ENCODE data around the gene MED9. TPM values are rescaled to one million over a fixed set of nuclear protein-coding genes. Genes with fewer than 3 reads are reported as not detected.

Gene MED9
- total RNA-seq, 5 donors from 2014 or later (not counting 1 experiment from before 2014, with no cell fraction given), result 16.6 to 20.3 (median 19.1) TPM

GRCh38 chr17:17527956-17528500 lies 51.2 kb downstream of the MED9 start:
- DNase-seq, result no peak
- 93% methylated on average over 14 of the region's 17 CpGs for WGBS (ENCODE audit: insufficient coverage)
- Mint-ChIP-seq H3K4me3 (no peak overlapping the region), H3K4me1 (no peaks in the 10 kb centered on the region), H3K9me3 (no peaks in the 10 kb centered on the region), H3K36me3 (no peaks in the 10 kb centered on the region), H3K27me3 (no peaks in the 10 kb centered on the region), H3K27ac (no peak overlapping the region)
- CTCF ChIA-PET, result no interaction called here
- Histone ChIP-seq H3K4me3 (ENCODE audit: control insufficient read depth in 1 of 2, extremely low read depth in 1 of 2, low read length in 1 of 2) (no peak overlapping the region), H3K9me3 (no peaks in the 10 kb centered on the region), H3K27ac (ENCODE audit: low read length) (no peak overlapping the region), H3K27me3 (replicated peaks in 1 of 2; ENCODE audit: control insufficient read depth in 2 of 2, extremely low read depth in 1 of 2, insufficient read depth in 2 of 2, low read length in 1 of 2) (peaks cover 0 to 3% of the 10 kb centered on the region in 2 experiments), H3K36me3 (ENCODE audit: control insufficient read depth in 2 of 2, extremely low read depth in 1 of 2, insufficient read depth in 1 of 2, low read length in 1 of 2) (no peaks in the 10 kb centered on the region), H3K4me1 (ENCODE audit: control insufficient read depth in 1 of 2, extremely low read depth in 1 of 2, insufficient read depth in 2 of 2, low read length in 2 of 2) (no peaks in the 10 kb centered on the region)
- POLR2A ChIA-PET, result no interaction called here
- ATAC-seq (replicated peaks in 1 of 4), result no peak

GRCh38 chr17:17528696-17529652 lies 52.2 kb downstream of the MED9 start:
- Histone ChIP-seq H3K36me3 (ENCODE audit: control insufficient read depth in 2 of 2, extremely low read depth in 1 of 2, insufficient read depth in 1 of 2, low read length in 1 of 2) (no peaks in the 10 kb centered on the region), H3K27ac (ENCODE audit: low read length) (no peak overlapping the region), H3K9me3 (no peaks in the 10 kb centered on the region), H3K27me3 (replicated peaks in 1 of 2; ENCODE audit: control insufficient read depth in 2 of 2, extremely low read depth in 1 of 2, insufficient read depth in 2 of 2, low read length in 1 of 2) (peaks cover 0 to 3% of the 10 kb centered on the region in 2 experiments), H3K4me3 (ENCODE audit: control insufficient read depth in 1 of 2, extremely low read depth in 1 of 2, low read length in 1 of 2) (no peak overlapping the region), H3K4me1 (ENCODE audit: control insufficient read depth in 1 of 2, extremely low read depth in 1 of 2, insufficient read depth in 2 of 2, low read length in 2 of 2) (no peaks in the 10 kb centered on the region)
- no peak for ATAC-seq (replicated peaks in 1 of 4)
- H3K4me1 Mint-ChIP-seq, result no peaks in the 10 kb centered on the region
- H3K4me3 Mint-ChIP-seq, result no peak overlapping the region
- H3K27ac Mint-ChIP-seq, result no peak overlapping the region
- no peak for DNase-seq
- H3K27me3 Mint-ChIP-seq, result no peaks in the 10 kb centered on the region
- ChIA-PET POLR2A (no interaction called here), CTCF (no interaction called here)
- no peaks in the 10 kb centered on the region for H3K36me3 Mint-ChIP-seq
- H3K9me3 Mint-ChIP-seq, result no peaks in the 10 kb centered on the region
- 90% methylated on average over 15 of the region's 22 CpGs for WGBS (ENCODE audit: insufficient coverage)

- no peak for ATAC-seq (replicated peaks in 1 of 4)
- no peaks in the 10 kb centered on the region for H3K36me3 ChIP-seq (ENCODE audit: control insufficient read depth in 2 of 2, extremely low read depth in 1 of 2, insufficient read depth in 1 of 2, low read length in 1 of 2)
- no peaks in the 10 kb centered on the region for H3K4me1 Mint-ChIP-seq
- no peaks in the 10 kb centered on the region for H3K9me3 Mint-ChIP-seq
- peaks cover 0 to 3% of the 10 kb centered on the region in 2 experiments for H3K27me3 ChIP-seq (replicated peaks in 1 of 2; ENCODE audit: control insufficient read depth in 2 of 2, extremely low read depth in 1 of 2, insufficient read depth in 2 of 2, low read length in 1 of 2)
- no peak overlapping the region for H3K27ac ChIP-seq (ENCODE audit: low read length)
- DNase-seq, result no peak
- H3K4me1 ChIP-seq (ENCODE audit: control insufficient read depth in 1 of 2, extremely low read depth in 1 of 2, insufficient read depth in 2 of 2, low read length in 2 of 2), result no peaks in the 10 kb centered on the region
- H3K4me3 ChIP-seq (ENCODE audit: control insufficient read depth in 1 of 2, extremely low read depth in 1 of 2, low read length in 1 of 2), result no peak overlapping the region
- no peak overlapping the region for H3K27ac Mint-ChIP-seq
- H3K4me3 Mint-ChIP-seq, result no peak overlapping the region
- CTCF ChIA-PET, result no interaction called here
- POLR2A ChIA-PET, result no interaction called here
- 83% methylated on average over 2 of the region's 4 CpGs for WGBS (ENCODE audit: insufficient coverage)
- H3K36me3 Mint-ChIP-seq, result no peaks in the 10 kb centered on the region
- no peaks in the 10 kb centered on the region for H3K9me3 ChIP-seq
- no peaks in the 10 kb centered on the region for H3K27me3 Mint-ChIP-seq
These were observed 54.4 kb downstream of the MED9 start for GRCh38 chr17:17531156-17531555.

DNA sequence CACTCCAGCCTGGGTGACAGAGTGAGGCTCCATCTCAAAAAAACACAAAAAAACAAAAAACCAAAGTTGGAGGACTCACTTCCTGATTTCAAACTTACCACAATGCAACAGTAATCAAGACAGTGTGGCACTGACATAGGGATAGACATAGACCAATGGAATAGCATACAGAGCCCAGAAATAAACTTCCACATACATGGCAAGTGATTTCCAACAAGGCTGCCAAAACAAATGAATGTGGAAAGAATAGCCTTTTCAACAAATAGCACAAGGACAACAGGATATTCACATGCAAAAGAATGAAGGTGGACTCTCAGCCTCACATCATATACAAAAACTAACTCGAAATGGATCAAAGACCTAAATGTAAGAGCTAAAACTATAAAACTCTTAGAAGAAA lies 56.2 kb downstream of the MED9 start:
- Histone ChIP-seq H3K27me3 (replicated peaks in 1 of 2; ENCODE audit: control insufficient read depth in 2 of 2, extremely low read depth in 1 of 2, insufficient read depth in 2 of 2, low read length in 1 of 2) (peaks cover 0 to 3% of the 10 kb centered on the region in 2 experiments), H3K4me3 (ENCODE audit: control insufficient read depth in 1 of 2, extremely low read depth in 1 of 2, low read length in 1 of 2) (no peak overlapping the region), H3K4me1 (ENCODE audit: control insufficient read depth in 1 of 2, extremely low read depth in 1 of 2, insufficient read depth in 2 of 2, low read length in 2 of 2) (no peaks in the 10 kb centered on the region), H3K9me3 (no peaks in the 10 kb centered on the region), H3K27ac (ENCODE audit: low read length) (no peak overlapping the region), H3K36me3 (ENCODE audit: control insufficient read depth in 2 of 2, extremely low read depth in 1 of 2, insufficient read depth in 1 of 2, low read length in 1 of 2) (no peaks in the 10 kb centered on the region)
- ChIA-PET POLR2A (no interaction called here), CTCF (no interaction called here)
- H3K4me3 Mint-ChIP-seq, result no peak overlapping the region
- DNase-seq (no peak), ATAC-seq (replicated peaks in 1 of 4) (no peak)
- H3K27me3 Mint-ChIP-seq, result no peaks in the 10 kb centered on the region
- H3K27ac Mint-ChIP-seq, result no peak overlapping the region
- 78% methylated on average over 1 of the region's 1 CpG for WGBS (ENCODE audit: insufficient coverage)
- H3K4me1 Mint-ChIP-seq, result no peaks in the 10 kb centered on the region
- no peaks in the 10 kb centered on the region for H3K36me3 Mint-ChIP-seq
- H3K9me3 Mint-ChIP-seq, result no peaks in the 10 kb centered on the region

- H3K4me3 Mint-ChIP-seq, result no peak overlapping the region
- no peaks in the 10 kb centered on the region for H3K27me3 Mint-ChIP-seq
- POLR2A ChIA-PET, result no interaction called here
- no peak overlapping the region for H3K27ac Mint-ChIP-seq
- Histone ChIP-seq H3K9me3 (no peaks in the 10 kb centered on the region), H3K4me3 (ENCODE audit: control insufficient read depth in 1 of 2, extremely low read depth in 1 of 2, low read length in 1 of 2) (no peak overlapping the region), H3K4me1 (ENCODE audit: control insufficient read depth in 1 of 2, extremely low read depth in 1 of 2, insufficient read depth in 2 of 2, low read length in 2 of 2) (no peaks in the 10 kb centered on the region), H3K27ac (ENCODE audit: low read length) (no peak overlapping the region), H3K27me3 (replicated peaks in 1 of 2; ENCODE audit: control insufficient read depth in 2 of 2, extremely low read depth in 1 of 2, insufficient read depth in 2 of 2, low read length in 1 of 2) (no peaks in the 10 kb centered on the region), H3K36me3 (ENCODE audit: control insufficient read depth in 2 of 2, extremely low read depth in 1 of 2, insufficient read depth in 1 of 2, low read length in 1 of 2) (no peaks in the 10 kb centered on the region)
- WGBS (ENCODE audit: insufficient coverage), result 100% methylated on average over 1 of the region's 3 CpGs
- no peaks in the 10 kb centered on the region for H3K4me1 Mint-ChIP-seq
- no peaks in the 10 kb centered on the region for H3K9me3 Mint-ChIP-seq
- no peaks in the 10 kb centered on the region for H3K36me3 Mint-ChIP-seq
- no peak for ATAC-seq (replicated peaks in 1 of 4)
- CTCF ChIA-PET, result no interaction called here
- no peak for DNase-seq
These were observed 57.2 kb downstream of the MED9 start for GRCh38 chr17:17533901-17534441.

DNA sequence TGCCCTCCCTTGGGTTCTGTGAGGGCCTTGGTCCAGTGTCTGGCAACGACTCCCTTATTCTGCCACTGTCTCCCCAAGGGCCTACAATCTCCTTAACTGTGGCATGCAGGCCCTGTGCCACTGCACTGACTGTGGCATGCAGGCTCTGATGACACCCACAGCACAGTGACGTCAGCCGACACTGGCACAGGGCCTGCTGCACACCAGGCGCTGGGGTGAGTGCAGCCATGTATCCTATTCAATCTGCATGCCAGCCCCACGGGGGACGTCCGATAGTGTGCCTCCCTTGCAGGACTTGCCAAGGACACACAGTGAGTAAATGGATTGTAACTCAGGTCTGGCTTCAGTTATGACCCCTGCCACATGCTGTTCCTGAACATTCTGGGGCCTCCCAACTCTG lies 59.2 kb downstream of the MED9 start:
- Mint-ChIP-seq H3K36me3 (no peaks in the 10 kb centered on the region), H3K4me3 (no peak overlapping the region), H3K27me3 (no peaks in the 10 kb centered on the region), H3K4me1 (no peaks in the 10 kb centered on the region), H3K9me3 (no peaks in the 10 kb centered on the region), H3K27ac (no peak overlapping the region)
- Histone ChIP-seq H3K9me3 (no peaks in the 10 kb centered on the region), H3K36me3 (ENCODE audit: control insufficient read depth in 2 of 2, extremely low read depth in 1 of 2, insufficient read depth in 1 of 2, low read length in 1 of 2) (no peaks in the 10 kb centered on the region), H3K4me3 (ENCODE audit: control insufficient read depth in 1 of 2, extremely low read depth in 1 of 2, low read length in 1 of 2) (no peak overlapping the region), H3K4me1 (ENCODE audit: control insufficient read depth in 1 of 2, extremely low read depth in 1 of 2, insufficient read depth in 2 of 2, low read length in 2 of 2) (no peaks in the 10 kb centered on the region), H3K27ac (ENCODE audit: low read length) (no peak overlapping the region), H3K27me3 (replicated peaks in 1 of 2; ENCODE audit: control insufficient read depth in 2 of 2, extremely low read depth in 1 of 2, insufficient read depth in 2 of 2, low read length in 1 of 2) (no peaks in the 10 kb centered on the region)
- DNase-seq, result no peak
- POLR2A ChIA-PET, result no interaction called here
- CTCF ChIA-PET, result no interaction called here
- ATAC-seq (replicated peaks in 1 of 4), result no peak
- WGBS (ENCODE audit: insufficient coverage), result 91% methylated on average over 7 of the region's 7 CpGs
